BJ (cell line): ENCODE results near the gene AKTIP. TPM values are rescaled to one million over a fixed set of nuclear protein-coding genes. Genes with fewer than 3 reads are reported as not detected.

Experiments used
- CTCF ChIA-PET: fragments of 350-600 bp; formaldehyde crosslinking; extraction: SDS; loops from one replicate; lab custom pipeline; 2021; ENCODE audit warnings: antibody characterized with exemption, inconsistent platforms; lab: Yijun Ruan, JAX
- POLR2A ChIA-PET: fragments of 300-600 bp; sonication (Branson Sonifier 250); formaldehyde crosslinking; extraction: SDS; loops from one replicate; lab custom pipeline; 2021; ENCODE audit warnings: antibody characterized with exemption; lab: Charles Lee
- DNase-seq: peaks from one replicate; pipeline ENCODE4 v3.0.0-alpha.2; 2011; ENCODE audit warnings: low read depth
- H3K27me3 ChIP-seq: 2 replicates; pipeline ENCODE4 v1.6.0; 2011; ENCODE audit warnings: low read length; ENCODE audit not compliant: control insufficient read depth, insufficient read depth
- H3K36me3 ChIP-seq: 2 replicates; pipeline ENCODE4 v1.5.1; 2011; ENCODE audit warnings: low read length; ENCODE audit not compliant: control insufficient read depth, insufficient read depth
- H3K4me3 ChIP-seq: 2 replicates; pipeline ENCODE4 v1.5.1; 2011; ENCODE audit warnings: low read depth, mild to moderate bottlenecking, control low read depth, low read length
- CTCF ChIP-seq: IDR thresholded peaks from 2 replicates; pipeline ENCODE4 v1.5.1; 2011; ENCODE audit warnings: low read depth, mild to moderate bottlenecking, control low read depth, inconsistent platforms, low read length, moderate library complexity; ENCODE audit not compliant: insufficient read depth
- polyA plus RNA-seq: library from polyadenylated mRNA; depleted of rRNA; stranded (reverse); fragments of >200 nt; gene quantifications from 2 replicates; pipeline ENCODE4 v1.2.3, GENCODE V29; 2011

The AKTIP gene
- polyA plus RNA-seq, 1 experiment, result 26.0 TPM

GRCh38 chr16:53523126-53523804 is 20.3 kb upstream of the AKTIP start:
- Histone ChIP-seq H3K4me3 (no peak overlapping the region), H3K36me3 (no peaks in the 10 kb centered on the region), H3K27me3 (no peaks in the 10 kb centered on the region; the same call in 1 of the 2 replicates)
- POLR2A ChIA-PET, result no interaction called here
- DNase-seq, result no peak
- no peak for TF ChIP-seq CTCF
- CTCF ChIA-PET, result no interaction called here

GRCh38 chr16:53519417-53520091 is 16.5 kb upstream of the AKTIP start:
- Histone ChIP-seq H3K4me3 (no peak overlapping the region), H3K36me3 (no peaks in the 10 kb centered on the region), H3K27me3 (no peaks in the 10 kb centered on the region)
- TF ChIP-seq CTCF, result no peak
- POLR2A ChIA-PET, result no interaction called here
- DNase-seq, result no peak
- CTCF ChIA-PET, result interaction anchor here (3.5 kb wide), 1 partner anchor 9 kb away, joined by 20 read pairs; no protein-coding TSS in a partner anchor

- no peak for DNase-seq
- ChIA-PET POLR2A (no interaction called here), CTCF (interaction anchor here (3.5 kb wide), 1 partner anchor 9 kb away, joined by 20 read pairs; no protein-coding TSS in a partner anchor)
- Histone ChIP-seq H3K4me3 (no peak overlapping the region), H3K36me3 (no peaks in the 10 kb centered on the region), H3K27me3 (no peaks in the 10 kb centered on the region)
- no peak for TF ChIP-seq CTCF
Measured at GRCh38 chr16:53518550-53519416, 15.8 kb upstream of the AKTIP start.

- no peaks in the 10 kb centered on the region for H3K27me3 ChIP-seq
- TF ChIP-seq CTCF, result no peak
- no peak for DNase-seq
- H3K4me3 ChIP-seq, result no peak overlapping the region
- no peaks in the 10 kb centered on the region for H3K36me3 ChIP-seq
- ChIA-PET POLR2A (no interaction called here), CTCF (no interaction called here)
Measured at GRCh38 chr16:53517851-53518250, 14.8 kb upstream of the AKTIP start.

- CTCF ChIA-PET, result no interaction called here
Measured at GRCh38 chr16:53515811-53516210, 12.8 kb upstream of the AKTIP start.

More at GRCh38 chr16:53515811-53516210, 12.8 kb upstream of the AKTIP start:
- no peak overlapping the region for H3K4me3 ChIP-seq
- DNase-seq, result no peak
- H3K27me3 ChIP-seq, result no peaks in the 10 kb centered on the region
- no peaks in the 10 kb centered on the region for H3K36me3 ChIP-seq
- POLR2A ChIA-PET, result no interaction called here
- TF ChIP-seq CTCF, result no peak
